Measurements from ENCODE around the gene SMIM21.

Gene SMIM21

GRCh38 chr18:75422341-75422910 lies 5.1 kb downstream of the SMIM21 start:
- DNase-seq (ENCODE audit: low spot score): no peak

GRCh38 chr18:75421656-75422055 lies 5.8 kb downstream of the SMIM21 start:
- no peak for DNase-seq (ENCODE audit: low spot score)

- DNase-seq (ENCODE audit: low spot score): no peak
Measured at GRCh38 chr18:75418293-75419005, 9.1 kb downstream of the SMIM21 start.

- DNase-seq (ENCODE audit: low spot score): no peak
Measured at GRCh38 chr18:75410611-75411010, 16.9 kb downstream of the SMIM21 start.

- no peak for DNase-seq (ENCODE audit: low spot score)
Measured at GRCh38 chr18:75409806-75410205, 17.7 kb downstream of the SMIM21 start.

GRCh38 chr18:75408554-75409506 lies 18.7 kb downstream of the SMIM21 start:
- peak; percentile 90 for DNase-seq (ENCODE audit: low spot score)

GRCh38 chr18:75407468-75408437 lies 19.8 kb downstream of the SMIM21 start:
- DNase-seq (ENCODE audit: low spot score): peak; percentile 28

GRCh38 chr18:75406491-75407445 lies 20.7 kb downstream of the SMIM21 start:
- DNase-seq (ENCODE audit: low spot score): no peak

- DNase-seq (ENCODE audit: low spot score): peak; percentile 54
Measured at GRCh38 chr18:75405351-75405750, 22.2 kb downstream of the SMIM21 start.

- no peak for DNase-seq (ENCODE audit: low spot score)
Measured at GRCh38 chr18:75400366-75400765, 27.1 kb downstream of the SMIM21 start.

GRCh38 chr18:75395137-75395536 lies 32.4 kb downstream of the SMIM21 start:
- DNase-seq (ENCODE audit: low spot score): no peak

GRCh38 chr18:75393721-75394120 lies 33.8 kb downstream of the SMIM21 start:
- DNase-seq (ENCODE audit: low spot score): peak; percentile 33

- no peak for DNase-seq (ENCODE audit: low spot score)
Measured at GRCh38 chr18:75392226-75392578, 35.3 kb downstream of the SMIM21 start.

- DNase-seq (ENCODE audit: low spot score): no peak
Measured at GRCh38 chr18:75391279-75392225, 36.0 kb downstream of the SMIM21 start.

- DNase-seq (ENCODE audit: low spot score): no peak
Measured at GRCh38 chr18:75390854-75391253, 36.6 kb downstream of the SMIM21 start.

GRCh38 chr18:75384144-75384543 lies 43.4 kb downstream of the SMIM21 start:
- no peak for DNase-seq (ENCODE audit: low spot score)

- DNase-seq (ENCODE audit: low spot score): no peak
Measured at GRCh38 chr18:75378376-75379315, 48.9 kb downstream of the SMIM21 start.

GRCh38 chr18:75377926-75378325 lies 49.6 kb downstream of the SMIM21 start:
- peak; percentile 37 for DNase-seq (ENCODE audit: low spot score)

All from AG20443 (cell line).